B cell (primary cell): ENCODE data around the gene PHEX. TPM values are rescaled to one million over a fixed set of nuclear protein-coding genes. Genes with fewer than 3 reads are reported as not detected.

ENCODE experiments used
- ATAC-seq: fragments of 200-7000 bp; cut with Tn5 transposase; one replicate; pipeline ENCODE4 v1.10.0; 2021; ENCODE audit warnings: low read depth, mild to moderate bottlenecking, moderate number of reproducible peaks, moderate library complexity
- CTCF ChIA-PET: fragments of 350-600 bp; sonication (Branson Sonifier 250); formaldehyde crosslinking; loops from one replicate; lab custom pipeline; 2021; ENCODE audit warnings: antibody characterized with exemption, inconsistent platforms; lab: Charles Lee
- POLR2A ChIA-PET: fragments of 350-600 bp; sonication (Branson Sonifier 250); formaldehyde crosslinking; loops from one replicate; lab custom pipeline; 2021; ENCODE audit warnings: antibody characterized with exemption; lab: Charles Lee
- DNase-seq: peaks from one replicate; pipeline ENCODE4 v3.0.0; 2013
- H2AFZ ChIP-seq: 2 replicates; pipeline ENCODE4 v1.6.1; 2012; ENCODE audit warnings: mild to moderate bottlenecking, low read depth, low read length; ENCODE audit not compliant: insufficient read depth, poor library complexity, severe bottlenecking
- H3K27ac ChIP-seq, 2 donors: 1 replicate in 1 of 2; 2 replicates in 1 of 2; pipeline ENCODE4 v1.5.1; 2012 to 2013; ENCODE audit warnings: low read length in 2 of 2, mild to moderate bottlenecking in 2 of 2, moderate library complexity in 1 of 2
- H3K27me3 ChIP-seq, 4 experiments: fragments of 200-600 bp in 1 of 4; sonication (generic) in 1 of 4; replicated peaks in 1 of 4; 1 replicate in 2 of 4; 2 replicates in 2 of 4; pipeline versions ENCODE4 v1.6.1 to v1.7.0; 2013 to 2016; ENCODE audit warnings: low read length in 3 of 4, mild to moderate bottlenecking in 2 of 4, mixed read lengths in 1 of 4, moderate library complexity in 1 of 4; ENCODE audit not compliant: insufficient read depth in 4 of 4, control insufficient read depth in 3 of 4; ENCODE audit errors: control extremely low read depth in 1 of 4
- H3K36me3 ChIP-seq, 2 experiments: replicated peaks in 1 of 2; 1 replicate in 1 of 2; 2 replicates in 1 of 2; pipeline versions ENCODE4 v1.6.1 to v1.7.1; 2013; ENCODE audit warnings: low read length in 1 of 2; ENCODE audit not compliant: insufficient read depth in 2 of 2, control insufficient read depth in 1 of 2; ENCODE audit errors: control extremely low read depth in 1 of 2, extremely low read depth in 1 of 2
- H3K4me1 ChIP-seq, 2 donors: fragments of 200-600 bp in 1 of 2; sonication (generic) in 1 of 2; 1 replicate in 1 of 2; 2 replicates in 1 of 2; pipeline versions ENCODE4 v1.5.1 to v1.6.1; 2013 to 2017; ENCODE audit warnings: low read length in 2 of 2; ENCODE audit not compliant: control insufficient read depth in 2 of 2, insufficient read depth in 2 of 2
- H3K4me2 ChIP-seq: replicated peaks from 2 replicates; pipeline ENCODE3; 2012; ENCODE audit warnings: mild to moderate bottlenecking, low read depth, low read length; ENCODE audit not compliant: poor library complexity, severe bottlenecking
- H3K4me3 ChIP-seq, 5 experiments: fragments of 200-600 bp in 1 of 5; sonication (generic) in 1 of 5; 1 replicate in 3 of 5; 2 replicates in 2 of 5; pipeline versions ENCODE4 v1.5.1 to v1.7.0; 2011 to 2016; ENCODE audit warnings: low read length in 4 of 5, mild to moderate bottlenecking in 4 of 5, low read depth in 2 of 5, control low read depth in 1 of 5, moderate library complexity in 1 of 5; ENCODE audit not compliant: insufficient read depth in 1 of 5; ENCODE audit errors: control extremely low read depth in 1 of 5, extremely low read depth in 1 of 5
- H3K79me2 ChIP-seq: fragments of 200-600 bp; sonication (generic); one replicate; pipeline ENCODE4 v1.6.0; 2016; ENCODE audit warnings: low read length; ENCODE audit not compliant: control insufficient read depth, insufficient read depth
- H3K9ac ChIP-seq: fragments of 200-600 bp; sonication (generic); 2 replicates; pipeline ENCODE4 v1.6.1; 2017; ENCODE audit warnings: mild to moderate bottlenecking, low read length, moderate library complexity
- H3K9me3 ChIP-seq, 3 donors: one replicate each; pipeline versions ENCODE4 v1.6.1 to v1.7.1; 2013; ENCODE audit warnings: low read length in 2 of 3; ENCODE audit not compliant: control insufficient read depth in 2 of 3, insufficient read depth in 1 of 3; ENCODE audit errors: control extremely low read depth in 1 of 3
- H4K20me1 ChIP-seq: 2 replicates; pipeline ENCODE4 v1.6.0; 2012; ENCODE audit warnings: mild to moderate bottlenecking, low read length; ENCODE audit not compliant: insufficient read depth, control insufficient read depth, poor library complexity, severe bottlenecking
- H3K27ac Mint-ChIP-seq: one replicate; pipeline ENCODE4 v1.8.0; 2021; ENCODE audit warnings: mixed read lengths
- H3K27me3 Mint-ChIP-seq: one replicate; pipeline ENCODE4 v1.8.0; 2021; ENCODE audit warnings: mixed read lengths
- H3K4me1 Mint-ChIP-seq: one replicate; pipeline ENCODE4 v1.8.0; 2021; ENCODE audit warnings: mixed read lengths
- H3K4me3 Mint-ChIP-seq: one replicate; pipeline ENCODE4 v1.8.0; 2021; ENCODE audit warnings: mixed read lengths
- H3K9me3 Mint-ChIP-seq: one replicate; pipeline ENCODE4 v1.8.0; 2022; ENCODE audit warnings: mixed read lengths; ENCODE audit not compliant: insufficient read depth
- CTCF ChIP-seq: fragments of 200-600 bp; IDR thresholded peaks from one replicate; pipeline ENCODE4 v1.8.0; 2022; ENCODE audit warnings: antibody characterized with exemption, mild to moderate bottlenecking
- EZH2 ChIP-seq: IDR thresholded peaks from 2 replicates; pipeline ENCODE4 v1.6.1; 2012; ENCODE audit warnings: borderline replicate concordance, low read depth, mild to moderate bottlenecking, moderate library complexity, low read length; ENCODE audit not compliant: insufficient read depth, poor library complexity, severe bottlenecking
- WGBS: methylation state at CpG from one replicate; pipeline ENCODE4 v1.1.5; 2013; ENCODE audit warnings: missing lambda C conversion rate; ENCODE audit not compliant: insufficient coverage; 5-methylcytosine and 5-hydroxymethylcytosine counted together
- intact Hi-C: fragments of 100-400 bp; cut with micrococcal nuclease; formaldehyde crosslinking; loops from one replicate; pipeline ENCODE4 v1.10.0; 2022
- polyA plus RNA-seq: library from polyadenylated mRNA; depleted of rRNA; stranded (reverse); fragments of >200 nt; gene quantifications from 2 replicates; pipeline ENCODE4 v1.2.3, GENCODE V29; 2012
- total RNA-seq, 2 donors: library from RNA; stranded (reverse); fragments of 120-200 nt in 1 of 2; gene quantifications; 1 replicate in 1 of 2; 2 replicates in 1 of 2; pipeline versions ENCODE4 v1.2.3 to v1.2.4, GENCODE V29; 2013 to 2022

PHEX gene
- total and polyA plus RNA-seq, 2 donors (not counting 1 experiment from before 2014, with no cell fraction given): 0.01 to 0.15 TPM

GRCh38 chrX:22296871-22297270, 264.7 kb downstream of the PHEX start:
- Mint-ChIP-seq H3K4me1 (peaks cover 7% of the 10 kb centered on the region), H3K27me3 (no peaks in the 10 kb centered on the region), H3K27ac (no peak overlapping the region), H3K4me3 (no peak overlapping the region), H3K9me3 (no peaks in the 10 kb centered on the region)
- H3K9ac ChIP-seq: no peak overlapping the region
- no peaks in the 10 kb centered on the region for H3K4me1 ChIP-seq
- WGBS: no CpG with 5 or more reads among the region's 2 CpGs
- ATAC-seq (no peak), DNase-seq (no peak)
- TF ChIP-seq CTCF (no peak), EZH2 (no peak)
- no peaks in the 10 kb centered on the region for H4K20me1 ChIP-seq
- H3K9me3 ChIP-seq: no peaks in the 10 kb centered on the region
- H3K36me3 ChIP-seq: no peaks in the 10 kb centered on the region
- no peaks in the 10 kb centered on the region for H3K79me2 ChIP-seq
- ChIA-PET POLR2A (no interaction called here), CTCF (no interaction called here)
- no peak overlapping the region for H3K27ac ChIP-seq
- H3K4me3 ChIP-seq: no peak overlapping the region
- H2AFZ ChIP-seq: no peak overlapping the region
- intact Hi-C loops: no loop called here
- H3K27me3 ChIP-seq: no peaks in the 10 kb centered on the region
- H3K4me2 ChIP-seq: no peak overlapping the region

- H3K27me3 ChIP-seq: no peaks in the 10 kb centered on the region
- DNase-seq (no peak), ATAC-seq (no peak)
- no peaks in the 10 kb centered on the region for H4K20me1 ChIP-seq
- Mint-ChIP-seq H3K4me1 (peaks cover 7% of the 10 kb centered on the region), H3K9me3 (no peaks in the 10 kb centered on the region), H3K27me3 (no peaks in the 10 kb centered on the region), H3K4me3 (no peak overlapping the region), H3K27ac (no peak overlapping the region)
- H3K9me3 ChIP-seq: no peaks in the 10 kb centered on the region
- TF ChIP-seq CTCF (no peak), EZH2 (no peak)
- H3K4me3 ChIP-seq: no peak overlapping the region
- H2AFZ ChIP-seq: no peak overlapping the region
- no peak overlapping the region for H3K9ac ChIP-seq
- H3K4me2 ChIP-seq: no peak overlapping the region
- ChIA-PET POLR2A (no interaction called here), CTCF (no interaction called here)
- H3K4me1 ChIP-seq: no peaks in the 10 kb centered on the region
- no peaks in the 10 kb centered on the region for H3K79me2 ChIP-seq
- H3K27ac ChIP-seq: no peak overlapping the region
- intact Hi-C loops: no loop called here
- no CpG with 5 or more reads among the region's 2 CpGs for WGBS
- H3K36me3 ChIP-seq: no peaks in the 10 kb centered on the region
Observed at GRCh38 chrX:22300130-22300529, 268.0 kb downstream of the PHEX start.

Other genes starting within 250 kb of the PHEX start
- 8.2 and 8.7 TPM in 2 replicates for gene MBTPS2, start 192.7 kb upstream of the PHEX start, total RNA-seq
- gene MBTPS2, start 192.7 kb upstream of the PHEX start, polyA plus RNA-seq: 1.8 and 2.5 TPM in 2 replicates
- 2.6 and 3.0 TPM in 2 replicates for gene YY2, start 176.3 kb upstream of the PHEX start, total RNA-seq
- 0.25 and 0.67 TPM in 2 replicates for gene YY2, start 176.3 kb upstream of the PHEX start, polyA plus RNA-seq
- 27.2 and 30.5 TPM in 2 replicates for gene SMS, start 91.6 kb upstream of the PHEX start, total RNA-seq
- 7.0 and 13.1 TPM in 2 replicates for gene SMS, start 91.6 kb upstream of the PHEX start, polyA plus RNA-seq
- not detected in 2 replicates for gene CBLL2, start 240.6 kb downstream of the PHEX start, total RNA-seq
- gene CBLL2, start 240.6 kb downstream of the PHEX start, polyA plus RNA-seq: not detected in 2 replicates